Fibroblast of lung (primary cell): ENCODE measurements around the gene LFNG. TPM values are rescaled to one million over a fixed set of nuclear protein-coding genes. Genes with fewer than 3 reads are reported as not detected.

ENCODE experiments used
- DNase-seq, 2 donors: peaks; one replicate each; pipeline versions ENCODE4 v3.0.0 to v3.0.0-alpha.2; 2010; ENCODE audit warnings: low read depth in 2 of 2
- H2AFZ ChIP-seq: 2 replicates; pipeline ENCODE4 v1.5.1; 2012; ENCODE audit warnings: low read length, control low read depth, inconsistent platforms
- H3K27ac ChIP-seq: 2 replicates; pipeline ENCODE4 v1.5.1; 2011; ENCODE audit warnings: low read length, control low read depth; ENCODE audit not compliant: insufficient read depth
- H3K27me3 ChIP-seq: 2 replicates; pipeline ENCODE4 v1.5.1; 2011; ENCODE audit warnings: mild to moderate bottlenecking, low read length; ENCODE audit not compliant: control insufficient read depth, insufficient read depth
- H3K36me3 ChIP-seq: 2 replicates; pipeline ENCODE4 v1.5.1; 2011; ENCODE audit warnings: low read length; ENCODE audit not compliant: control insufficient read depth, insufficient read depth
- H3K4me1 ChIP-seq: 2 replicates; pipeline ENCODE4 v1.5.1; 2011; ENCODE audit warnings: low read length; ENCODE audit not compliant: control insufficient read depth, insufficient read depth; ENCODE audit errors: extremely low read depth
- H3K4me2 ChIP-seq: 2 replicates; pipeline ENCODE4 v1.5.1; 2011; ENCODE audit warnings: low read length, control low read depth; ENCODE audit not compliant: insufficient read depth; ENCODE audit errors: extremely low read depth
- H3K4me3 ChIP-seq, 4 experiments: fragments of 200-600 bp in 1 of 4; sonication (generic) in 1 of 4; replicated peaks in 1 of 4; 2 replicates each; pipeline ENCODE4 v1.5.1; 2011 to 2016; ENCODE audit warnings: low read length in 4 of 4, low read depth in 3 of 4, mild to moderate bottlenecking in 3 of 4, control low read depth in 2 of 4, inconsistent platforms in 1 of 4, mixed read lengths in 1 of 4; ENCODE audit not compliant: insufficient read depth in 1 of 4; ENCODE audit errors: control extremely low read depth in 1 of 4
- H3K79me2 ChIP-seq: 2 replicates; pipeline ENCODE4 v1.5.1; 2012; ENCODE audit warnings: mild to moderate bottlenecking, low read length, inconsistent platforms; ENCODE audit not compliant: control insufficient read depth, insufficient read depth
- H3K9ac ChIP-seq: 2 replicates; pipeline ENCODE4 v1.5.1; 2011; ENCODE audit warnings: mild to moderate bottlenecking, low read length, control low read depth; ENCODE audit not compliant: insufficient read depth
- H3K9me3 ChIP-seq: 2 replicates; pipeline ENCODE4 v1.5.1; 2012; ENCODE audit warnings: low read depth, low read length; ENCODE audit not compliant: control insufficient read depth, insufficient read depth
- H4K20me1 ChIP-seq: 2 replicates; pipeline ENCODE4 v1.5.1; 2011; ENCODE audit warnings: low read length; ENCODE audit not compliant: control insufficient read depth, insufficient read depth; ENCODE audit errors: extremely low read depth
- CTCF ChIP-seq, 2 donors: IDR thresholded peaks in 1 of 2; conservative IDR thresholded peaks in 1 of 2; 1 replicate in 1 of 2; 2 replicates in 1 of 2; pipeline ENCODE4 v1.5.1; 2011 to 2012; ENCODE audit warnings: low read length in 2 of 2, control low read depth in 1 of 2, inconsistent platforms in 1 of 2, low read depth in 1 of 2, mild to moderate bottlenecking in 1 of 2
- EZH2 ChIP-seq: IDR thresholded peaks from 2 replicates; pipeline ENCODE4 v1.5.1; 2012; ENCODE audit warnings: low read length, control low read depth, mild to moderate bottlenecking; ENCODE audit errors: missing control alignments
- polyA plus RNA-seq, 2 donors: library from polyadenylated mRNA; depleted of rRNA in 1 of 2; stranded (reverse) in 1 of 2; unstranded in 1 of 2; fragments of >200 nt; gene quantifications; 2 replicates each; pipeline ENCODE4 v1.2.1, GENCODE V29; 2011 to 2012; ENCODE audit warnings: missing spikeins in 1 of 2
- total RNA-seq: library from RNA; depleted of rRNA; stranded (reverse); fragments of >200 nt; gene quantifications from 2 replicates; pipeline ENCODE4 v1.2.1, GENCODE V29; 2014

LFNG gene
- total and polyA plus RNA-seq, 2 donors (not counting 1 experiment from before 2014, with no cell fraction given), result 0.33 to 3.5 TPM

- Histone ChIP-seq H3K36me3 (peaks cover 26% of the 10 kb centered on the region), H3K27me3 (no peaks in the 10 kb centered on the region), H3K9me3 (no peaks in the 10 kb centered on the region), H3K4me1 (no peaks in the 10 kb centered on the region), H4K20me1 (no peaks in the 10 kb centered on the region), H3K27ac (no peak overlapping the region), H3K4me2 (no peak overlapping the region), H2AFZ (no peak overlapping the region), H3K9ac (no peak overlapping the region), H3K79me2 (no peaks in the 10 kb centered on the region), H3K4me3 (no peak overlapping the region)
- no peak for TF ChIP-seq CTCF (conservative IDR thresholded peaks at IDR 0.05 in 1 of 2, IDR thresholded peaks at IDR 0.05 in 1 of 2; ENCODE audit: low read depth in 1 of 2, low read length in 2 of 2)
- TF ChIP-seq EZH2, result no peak
- no peak for DNase-seq
Observed at GRCh38 chr7:2540641-2541051, 21.1 kb downstream of the LFNG start.

- Histone ChIP-seq H3K9ac (no peak overlapping the region), H3K79me2 (no peaks in the 10 kb centered on the region), H4K20me1 (no peaks in the 10 kb centered on the region), H3K27me3 (no peaks in the 10 kb centered on the region), H3K9me3 (no peaks in the 10 kb centered on the region), H3K4me3 (no peak overlapping the region), H2AFZ (no peak overlapping the region), H3K4me2 (no peak overlapping the region), H3K27ac (no peak overlapping the region), H3K4me1 (no peaks in the 10 kb centered on the region), H3K36me3 (peaks cover 28% of the 10 kb centered on the region)
- no peak for TF ChIP-seq CTCF (conservative IDR thresholded peaks at IDR 0.05 in 1 of 2, IDR thresholded peaks at IDR 0.05 in 1 of 2; ENCODE audit: low read depth in 1 of 2, low read length in 2 of 2)
- TF ChIP-seq EZH2, result no peak
- no peak for DNase-seq
Observed at GRCh38 chr7:2541291-2542010, 21.9 kb downstream of the LFNG start.

- H3K27me3 ChIP-seq, result no peaks in the 10 kb centered on the region
- no peaks in the 10 kb centered on the region for H4K20me1 ChIP-seq
- H3K4me2 ChIP-seq, result no peak overlapping the region
- no peak for DNase-seq
- no peak overlapping the region for H3K27ac ChIP-seq
- H3K4me1 ChIP-seq, result no peaks in the 10 kb centered on the region
- TF ChIP-seq EZH2 (no peak), CTCF (conservative IDR thresholded peaks at IDR 0.05 in 1 of 2, IDR thresholded peaks at IDR 0.05 in 1 of 2; ENCODE audit: low read depth in 1 of 2, low read length in 2 of 2) (no peak)
- H3K9ac ChIP-seq, result no peak overlapping the region
- peaks cover 34% of the 10 kb centered on the region for H3K36me3 ChIP-seq
- no peaks in the 10 kb centered on the region for H3K9me3 ChIP-seq
- no peak overlapping the region for H3K4me3 ChIP-seq
- H3K79me2 ChIP-seq, result no peaks in the 10 kb centered on the region
- no peak overlapping the region for H2AFZ ChIP-seq
Observed at GRCh38 chr7:2542011-2542915, 22.7 kb downstream of the LFNG start.
